ENCODE measurements around the gene TMEM179.

The TMEM179 gene

GRCh38 chr14:104567141-104567956 lies 37.2 kb downstream of the TMEM179 start:
- no peak for DNase-seq

DNA sequence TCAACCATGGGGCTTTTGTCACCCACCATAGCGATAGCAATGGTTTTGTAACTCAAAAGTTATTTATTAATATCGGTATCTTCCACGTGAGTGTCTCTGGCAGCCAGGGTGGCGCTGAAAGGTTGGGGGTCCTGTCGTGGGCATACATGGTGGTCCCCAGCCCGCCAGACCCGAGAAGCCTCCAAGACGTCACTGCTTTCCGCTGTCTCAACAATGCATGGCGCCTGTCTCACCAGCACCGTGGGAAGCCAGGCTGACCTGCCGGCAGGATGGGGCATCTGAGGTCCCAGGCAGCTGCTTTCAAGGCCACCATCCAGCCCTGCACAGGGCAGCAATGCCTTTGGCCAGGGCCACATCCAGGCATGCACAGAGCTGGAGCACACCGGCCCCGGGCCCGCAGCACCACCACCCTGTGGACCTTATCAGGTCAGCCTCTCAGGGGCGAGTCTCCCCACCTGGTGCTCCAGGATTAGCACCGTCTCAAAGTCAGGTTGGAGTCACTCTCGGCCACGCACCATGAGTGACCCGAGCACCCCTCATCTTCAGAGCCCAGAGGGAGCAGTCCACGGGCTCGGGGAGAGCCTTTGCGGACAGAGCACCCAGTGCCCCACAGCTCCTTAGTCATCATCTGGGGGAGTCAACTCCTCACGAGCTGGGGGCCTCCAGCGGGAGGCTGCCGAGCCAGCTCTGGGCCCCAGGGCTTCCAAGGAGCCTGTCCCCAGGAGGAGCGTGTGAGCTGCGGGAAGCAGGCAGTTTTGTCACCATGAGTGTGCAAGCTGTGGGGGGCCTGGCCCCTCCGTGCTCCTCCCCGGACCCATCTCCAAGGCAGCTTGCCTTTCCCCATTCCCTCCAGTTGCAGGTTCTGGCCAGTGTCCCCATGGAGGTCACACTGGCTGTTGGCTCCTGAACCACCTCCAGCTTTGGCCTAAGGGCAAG lies 39.6 kb downstream of the TMEM179 start:
- DNase-seq: no peak

- peak; percentile 81 for DNase-seq
Observed at GRCh38 chr14:104563742-104564615, 40.6 kb downstream of the TMEM179 start.

DNA sequence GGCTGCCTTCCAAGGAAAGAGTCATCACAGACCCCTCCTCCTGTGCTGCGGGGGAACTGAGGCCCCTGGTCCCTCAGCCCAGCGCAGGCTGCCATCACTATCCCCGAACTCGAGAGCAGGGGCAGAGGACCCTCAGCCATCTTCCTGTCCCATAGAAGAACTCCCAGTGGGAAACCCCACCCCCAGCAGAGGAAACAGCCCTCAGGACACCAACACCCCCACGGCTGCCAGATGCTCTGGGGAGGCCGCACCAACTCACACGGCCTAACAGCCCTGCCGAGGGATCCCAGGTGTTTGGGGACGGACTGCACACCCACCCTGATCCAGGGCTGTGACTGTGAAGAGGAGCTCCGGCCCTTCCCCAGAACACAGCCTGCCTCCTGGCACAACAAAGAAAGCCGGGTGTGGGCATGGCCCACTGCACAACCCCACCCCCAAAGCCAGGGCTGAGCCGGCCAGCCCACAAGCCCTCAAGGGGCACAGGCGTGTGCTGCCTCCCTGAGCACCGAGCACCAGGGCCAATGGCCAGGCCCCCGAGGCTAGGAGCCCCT lies 41.3 kb downstream of the TMEM179 start:
- no peak for DNase-seq

DNA sequence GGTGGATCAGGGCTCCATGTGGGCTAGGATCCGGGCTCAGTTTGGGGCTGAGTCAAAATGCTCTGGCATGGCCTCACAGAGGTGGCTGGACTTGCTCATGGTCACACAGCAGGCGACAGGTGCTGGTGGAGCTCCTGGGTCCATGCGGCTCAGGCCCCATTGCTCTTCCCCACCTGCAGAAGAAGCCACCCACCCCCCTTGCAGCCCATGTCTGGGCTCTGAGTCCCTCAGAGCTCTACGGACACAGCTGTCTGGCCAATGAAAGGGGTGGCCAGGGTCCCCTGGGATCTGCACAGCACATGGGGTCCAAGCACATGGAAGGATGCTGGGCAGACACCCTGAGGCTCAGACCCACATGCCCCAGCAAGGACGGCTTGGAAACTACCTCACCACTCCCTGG lies 42.0 kb downstream of the TMEM179 start:
- no peak for DNase-seq

DNA sequence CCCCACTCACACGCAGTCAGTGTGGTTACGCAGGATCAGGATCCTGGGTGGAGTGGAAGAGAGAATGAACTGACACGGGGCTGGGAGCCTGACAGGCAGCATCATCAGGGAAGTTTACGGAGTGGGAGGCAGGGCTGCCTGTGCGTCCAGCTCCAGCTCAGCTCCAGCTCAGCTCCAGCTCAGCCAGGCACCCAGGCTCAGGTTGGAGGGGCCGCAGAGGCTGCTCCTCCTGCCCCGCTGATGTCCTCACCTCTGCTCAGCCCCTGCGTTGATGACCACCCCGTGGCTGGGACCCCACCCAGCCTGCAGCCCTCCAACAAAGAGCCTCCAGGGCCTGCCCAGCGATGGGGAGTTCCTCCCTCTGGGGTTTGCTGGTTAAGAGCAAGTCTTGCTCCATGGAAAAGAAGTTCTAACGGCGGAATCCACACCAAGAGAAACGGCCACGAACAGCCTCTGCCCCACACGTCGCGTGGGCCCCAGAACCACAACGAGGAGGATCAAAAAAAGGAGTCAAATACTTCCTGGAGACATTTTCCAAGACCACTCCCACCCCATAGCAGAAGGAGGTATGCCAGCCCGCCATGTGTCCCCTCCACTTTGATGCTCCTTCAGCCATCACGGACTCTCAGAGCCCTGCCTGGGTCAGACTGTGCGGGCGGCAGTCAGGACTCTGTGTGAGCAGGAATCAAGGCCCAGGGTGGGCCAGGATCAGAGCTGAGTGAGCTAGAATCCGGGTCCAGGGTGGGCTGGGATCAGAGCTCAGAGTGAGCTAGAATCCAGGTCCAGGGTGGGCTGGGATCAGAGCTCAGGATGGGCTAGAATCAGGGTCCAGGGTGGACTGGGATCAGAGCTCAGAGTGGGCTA lies 42.7 kb downstream of the TMEM179 start:
- DNase-seq: no peak

GRCh38 chr14:104561124-104561557 lies 43.4 kb downstream of the TMEM179 start:
- no peak for DNase-seq

- no peak for DNase-seq
Observed at GRCh38 chr14:104560586-104560945, 44.0 kb downstream of the TMEM179 start.

- DNase-seq: peak; percentile 12
Observed at GRCh38 chr14:104559804-104560585, 44.6 kb downstream of the TMEM179 start.

DNA sequence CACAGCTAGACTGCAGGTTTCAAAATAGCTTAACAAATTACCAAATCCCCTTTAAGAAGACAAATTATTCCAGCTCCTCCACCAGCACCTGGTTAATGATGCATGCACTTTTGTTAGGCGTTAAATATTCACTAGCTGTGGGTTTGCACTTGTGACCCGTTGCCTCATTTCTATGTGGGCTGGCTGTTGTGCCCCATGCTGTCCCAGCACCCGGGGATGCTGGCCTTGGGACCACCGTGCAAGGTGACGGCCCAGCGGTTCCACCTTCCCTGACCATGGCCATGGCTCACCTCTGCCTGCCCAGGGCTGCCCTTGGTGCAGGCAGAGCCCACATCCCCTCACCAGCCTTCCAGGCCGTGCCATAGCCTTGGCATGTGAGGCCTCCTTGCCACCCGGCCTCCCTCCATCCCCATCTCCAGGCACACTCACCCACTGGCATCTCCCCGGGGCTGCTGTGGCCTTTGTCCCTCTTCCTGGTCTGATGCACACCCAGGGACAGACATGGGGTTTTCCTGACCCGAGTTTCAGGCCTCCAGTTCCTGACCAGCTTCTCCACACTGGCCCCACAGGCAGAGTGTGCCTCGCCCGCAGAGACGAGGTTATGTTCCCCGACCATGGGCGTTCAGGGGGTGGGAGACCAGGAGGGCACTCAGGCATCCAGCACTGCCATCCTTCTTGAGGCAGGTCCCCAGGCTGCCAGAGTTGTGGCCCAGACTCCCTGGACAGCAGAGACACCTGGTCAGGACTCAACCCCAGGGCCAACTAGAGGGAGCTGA lies 45.4 kb downstream of the TMEM179 start:
- no peak for DNase-seq

DNA sequence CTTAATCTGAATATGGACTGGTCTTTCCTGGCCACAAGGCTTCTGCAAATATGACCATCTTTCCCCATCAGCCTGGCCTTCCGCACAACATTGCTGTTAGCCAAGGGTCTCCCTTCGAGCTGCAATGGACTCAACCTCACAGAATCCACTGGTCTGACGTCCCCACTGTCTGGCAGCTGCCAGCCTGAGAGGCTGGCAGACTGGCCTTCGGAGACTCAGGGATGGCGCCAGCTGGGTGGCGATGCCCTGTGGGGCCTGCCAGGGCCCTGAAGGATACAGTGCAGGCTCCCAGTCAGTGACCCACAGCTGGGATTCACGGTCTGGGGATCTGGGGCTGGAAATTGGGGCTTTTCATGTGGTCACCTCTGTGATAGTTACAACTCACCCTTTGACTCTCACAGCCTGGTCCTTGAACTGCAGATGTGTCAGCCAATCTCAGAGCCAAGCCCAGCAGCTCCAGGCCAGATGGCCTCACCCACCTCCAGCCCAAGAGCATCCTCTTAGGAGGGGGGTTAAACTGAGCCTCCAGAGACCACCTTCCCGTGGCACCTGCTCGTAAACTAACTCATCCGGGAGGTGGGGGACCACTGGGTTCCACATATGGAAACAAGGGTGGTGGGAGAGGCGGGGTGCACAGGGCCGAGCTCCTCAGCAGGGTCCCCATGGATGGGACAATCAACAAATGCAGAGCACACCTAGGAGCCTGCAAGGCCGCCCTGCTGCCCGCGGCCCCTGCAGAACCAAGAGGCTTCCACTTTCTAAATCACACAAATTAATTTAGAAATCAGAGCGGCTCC lies 46.1 kb downstream of the TMEM179 start:
- DNase-seq: no peak

DNA sequence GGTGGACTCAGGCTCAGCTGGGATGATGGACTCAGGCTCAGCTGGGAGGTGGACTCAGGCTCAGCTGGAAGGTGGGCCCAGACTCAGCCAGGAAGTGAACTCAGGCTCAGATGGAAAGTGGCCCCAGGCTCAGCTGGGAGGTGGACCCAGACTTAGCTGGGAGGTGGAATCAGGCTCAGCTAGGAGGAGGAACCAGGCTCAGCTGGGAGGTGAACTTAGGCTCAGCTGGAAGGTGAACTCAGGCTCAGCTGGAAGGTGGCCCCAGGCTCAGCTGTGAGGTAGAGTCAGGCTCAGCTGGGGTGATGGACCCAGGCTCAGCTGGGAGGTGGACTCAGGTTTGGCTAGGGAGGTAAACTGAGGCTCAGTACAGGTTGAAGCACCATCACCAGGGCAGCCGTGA lies 46.8 kb downstream of the TMEM179 start:
- DNase-seq: no peak

DNA sequence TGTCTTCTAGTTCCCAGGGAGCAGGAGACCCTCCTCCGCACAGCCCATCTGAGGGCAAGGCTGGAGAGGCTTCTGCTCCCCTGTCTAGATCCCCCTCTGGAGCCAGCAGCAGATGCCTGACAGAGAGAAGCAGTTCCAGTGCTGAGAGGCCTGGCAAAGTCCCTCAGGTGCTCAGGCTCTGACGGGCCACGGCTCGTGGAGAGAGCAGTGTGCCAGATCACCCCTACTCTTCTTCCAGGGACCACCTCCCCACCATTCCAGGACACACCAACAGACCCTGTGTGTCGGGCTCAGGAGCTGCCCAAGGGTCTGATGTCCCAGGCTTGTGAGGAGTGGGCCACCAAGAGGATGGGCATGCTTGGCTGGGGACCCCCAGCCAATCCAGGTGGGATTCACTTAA lies 47.5 kb downstream of the TMEM179 start:
- DNase-seq: no peak

- DNase-seq: peak; percentile 12
Observed at GRCh38 chr14:104556256-104557021, 48.1 kb downstream of the TMEM179 start.

GRCh38 chr14:104555430-104556255 lies 48.9 kb downstream of the TMEM179 start:
- peak; percentile 9 for DNase-seq

DNA sequence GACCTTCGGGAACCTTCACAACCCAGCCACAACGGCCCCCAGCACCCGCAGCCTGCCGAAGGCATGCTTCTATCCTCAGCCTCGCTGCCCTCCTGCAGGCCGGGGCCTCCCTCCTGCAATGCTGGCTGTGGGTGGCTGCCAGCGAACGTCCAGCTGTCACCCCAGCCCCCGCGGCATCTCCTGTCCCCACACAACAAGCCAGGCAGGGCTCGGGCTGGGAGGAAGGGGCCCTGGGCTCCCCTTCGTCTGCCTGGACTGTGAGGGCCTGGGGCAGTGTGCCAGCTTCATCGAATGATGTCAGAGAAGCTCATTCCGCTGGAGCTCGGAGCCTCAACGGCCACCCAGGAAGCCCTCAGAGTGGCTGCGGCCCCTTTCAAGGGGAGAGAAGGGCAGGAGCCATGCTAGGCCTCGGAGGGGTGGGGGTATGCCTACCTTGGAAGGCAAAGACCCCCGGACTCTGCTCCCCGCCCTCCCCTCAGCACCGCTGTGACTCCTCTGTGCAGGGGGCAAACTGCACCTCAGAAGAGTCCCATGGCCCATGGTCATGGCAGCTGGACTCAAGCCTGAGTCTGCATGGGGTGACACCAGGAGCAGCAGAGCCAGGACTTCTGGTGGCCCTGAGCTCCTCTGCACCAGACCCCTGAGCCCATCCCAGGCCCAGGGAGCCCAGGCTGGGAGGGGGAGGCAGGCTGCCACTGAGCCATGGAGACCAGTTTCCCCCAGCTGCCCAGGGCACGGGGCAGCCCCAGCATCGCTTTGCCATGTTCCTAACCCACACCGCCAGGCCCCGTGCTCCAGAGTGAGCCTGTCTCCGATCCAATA lies 49.8 kb downstream of the TMEM179 start:
- peak; percentile 70 for DNase-seq
